DOHH2 (cell line): ENCODE results near the gene M6PR.

Experiments
- H3F3A ChIP-seq: fragments of 200-600 bp; sonication (generic), shearing (Covaris generic); 2 replicates; pipeline ENCODE4 v1.6.0; 2016; ENCODE audit warnings: antibody characterized with exemption, mild to moderate bottlenecking; ENCODE audit not compliant: control insufficient read depth, insufficient read depth
- H3K27ac ChIP-seq: fragments of 200-600 bp; sonication (generic); 2 replicates; pipeline ENCODE4 v1.5.1; 2014; ENCODE audit warnings: low read depth, mild to moderate bottlenecking, low read length, moderate library complexity
- H3K27me3 ChIP-seq: fragments of 200-600 bp; sonication (generic); 2 replicates; pipeline ENCODE4 v1.6.1; 2014; ENCODE audit warnings: mild to moderate bottlenecking, low read length, mixed read lengths; ENCODE audit not compliant: control insufficient read depth
- H3K36me3 ChIP-seq: fragments of 200-600 bp; sonication (generic); 2 replicates; pipeline ENCODE4 v1.6.1; 2014; ENCODE audit warnings: mild to moderate bottlenecking, low read length, moderate library complexity, mixed read lengths; ENCODE audit not compliant: control insufficient read depth
- H3K4me1 ChIP-seq: fragments of 200-600 bp; sonication (generic); 2 replicates; pipeline ENCODE4 v1.6.1; 2014; ENCODE audit warnings: mild to moderate bottlenecking, low read length, mixed read lengths; ENCODE audit not compliant: control insufficient read depth
- H3K4me2 ChIP-seq: fragments of 200-600 bp; sonication (generic); 2 replicates; pipeline ENCODE4 v1.6.0; 2014; ENCODE audit warnings: mild to moderate bottlenecking, low read length, moderate library complexity
- H3K4me3 ChIP-seq: fragments of 200-600 bp; sonication (generic); 2 replicates; pipeline ENCODE4 v1.5.1; 2014; ENCODE audit warnings: mild to moderate bottlenecking, low read length, mixed read lengths
- H3K79me2 ChIP-seq: fragments of 200-600 bp; sonication (generic); 2 replicates; pipeline ENCODE4 v1.6.1; 2014; ENCODE audit warnings: mild to moderate bottlenecking, low read length, mixed read lengths; ENCODE audit not compliant: control insufficient read depth
- H3K9me2 ChIP-seq: fragments of 200-600 bp; sonication (generic); replicated peaks from 2 replicates; pipeline ENCODE4 v1.6.1; 2014; ENCODE audit warnings: mild to moderate bottlenecking, low read length, mixed read lengths; ENCODE audit not compliant: control insufficient read depth
- H3K9me3 ChIP-seq: fragments of 200-600 bp; sonication (generic); 2 replicates; pipeline ENCODE4 v1.6.1; 2014; ENCODE audit warnings: antibody characterized with exemption, low read length, mixed read lengths; ENCODE audit not compliant: control insufficient read depth, insufficient read depth
- H4K20me1 ChIP-seq: fragments of 200-600 bp; sonication (generic); 2 replicates; pipeline ENCODE4 v1.6.0; 2014; ENCODE audit warnings: low read depth, mild to moderate bottlenecking, antibody characterized with exemption, low read length, moderate library complexity; ENCODE audit not compliant: control insufficient read depth, insufficient read depth
- CTCF ChIP-seq: fragments of 200-600 bp; sonication (generic); IDR thresholded peaks from one replicate; pipeline ENCODE4 v1.5.1; 2014; ENCODE audit warnings: antibody characterized with exemption, mild to moderate bottlenecking, low read depth, low read length; ENCODE audit not compliant: poor library complexity, severe bottlenecking
- EZH2phosphoT487 ChIP-seq: fragments of 200-600 bp; sonication (generic); IDR thresholded peaks from 2 replicates; pipeline ENCODE4 v1.6.1; 2017; ENCODE audit warnings: borderline replicate concordance, mild to moderate bottlenecking, antibody characterized with exemption, low read length, moderate library complexity, mixed read lengths

M6PR gene

GRCh38 chr12:8960176-8960575 lies 10.7 kb upstream of the M6PR start:
- H3K9me3 ChIP-seq = peaks cover 5% of the 10 kb centered on the region
- no peak overlapping the region for H3K27ac ChIP-seq
- H3K9me2 ChIP-seq = no peaks in the 10 kb centered on the region
- H3K79me2 ChIP-seq = no peaks in the 10 kb centered on the region
- TF ChIP-seq CTCF = no peak
- TF ChIP-seq EZH2phosphoT487 = no peak
- H3K4me2 ChIP-seq = no peak overlapping the region
- no peak overlapping the region for H3K4me3 ChIP-seq
- no peaks in the 10 kb centered on the region for H3K4me1 ChIP-seq
- no peaks in the 10 kb centered on the region for H4K20me1 ChIP-seq
- H3F3A ChIP-seq = no peaks in the 10 kb centered on the region
- H3K27me3 ChIP-seq = no peaks in the 10 kb centered on the region
- peaks cover 11% of the 10 kb centered on the region; the same call in 1 of the 2 replicates for H3K36me3 ChIP-seq

GRCh38 chr12:8958066-8958465 lies 8.6 kb upstream of the M6PR start:
- TF ChIP-seq CTCF (no peak), EZH2phosphoT487 (no peak)
- peaks cover 9% of the 10 kb centered on the region for H3K9me3 ChIP-seq

DNA sequence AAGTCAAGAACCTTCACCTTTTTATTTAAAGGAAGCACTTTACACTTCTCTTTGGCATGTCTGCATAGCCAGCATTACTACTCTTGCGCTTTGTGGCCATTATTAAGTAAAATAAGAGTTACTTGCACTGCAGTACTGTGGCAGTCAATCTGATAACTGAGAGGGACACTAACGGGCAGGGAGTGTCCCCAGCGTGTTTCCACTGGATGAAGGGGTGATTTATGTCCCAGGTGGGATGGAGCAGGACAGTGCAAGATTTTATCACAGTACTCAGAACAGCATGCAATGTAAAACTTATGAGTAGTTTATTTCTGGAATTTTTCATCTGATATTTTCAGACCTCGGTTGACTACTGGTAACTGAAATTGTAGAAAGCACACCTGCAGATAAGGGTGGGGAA lies 8.1 kb upstream of the M6PR start:
- no peaks in the 10 kb centered on the region for H3K27me3 ChIP-seq
- H3K36me3 ChIP-seq = peaks cover 28% of the 10 kb centered on the region
- H3F3A ChIP-seq = no peaks in the 10 kb centered on the region
- H3K9me2 ChIP-seq = no peaks in the 10 kb centered on the region
- H3K27ac ChIP-seq = no peak overlapping the region
- no peak for TF ChIP-seq CTCF
- no peak for TF ChIP-seq EZH2phosphoT487
- H3K4me3 ChIP-seq = no peak overlapping the region
- H4K20me1 ChIP-seq = no peaks in the 10 kb centered on the region
- H3K9me3 ChIP-seq = peaks cover 14% of the 10 kb centered on the region
- no peak overlapping the region for H3K4me2 ChIP-seq
- no peaks in the 10 kb centered on the region for H3K4me1 ChIP-seq
- no peaks in the 10 kb centered on the region for H3K79me2 ChIP-seq

More at GRCh38 chr12:8958066-8958465, 8.6 kb upstream of the M6PR start:
- Histone ChIP-seq H3K27me3 (no peaks in the 10 kb centered on the region), H3K79me2 (no peaks in the 10 kb centered on the region), H3K4me2 (no peak overlapping the region), H3K9me2 (no peaks in the 10 kb centered on the region), H3K36me3 (peaks cover 23% of the 10 kb centered on the region), H3K4me3 (no peak overlapping the region), H3K4me1 (no peaks in the 10 kb centered on the region), H3K27ac (no peak overlapping the region), H3F3A (no peaks in the 10 kb centered on the region), H4K20me1 (no peaks in the 10 kb centered on the region)
